NB4 (cell line): ENCODE data around the gene HYAL1.

ENCODE experiments used
- POLR2A ChIP-seq: IDR thresholded peaks from 2 replicates; pipeline ENCODE4 v1.6.1; 2011; ENCODE audit warnings: mild to moderate bottlenecking; ENCODE audit not compliant: insufficient read length; ENCODE audit errors: extremely low read depth
- TF ChIP-seq, protein P1 (sequence below): IDR thresholded peaks from one replicate; pipeline ENCODE4 v1.5.1; 2012; ENCODE audit warnings: low read depth, low read length
- TF ChIP-seq, protein P2 (sequence below): IDR thresholded peaks from 2 replicates; pipeline ENCODE4 v1.6.1; 2011; ENCODE audit warnings: low read depth, low read length

DNA sequence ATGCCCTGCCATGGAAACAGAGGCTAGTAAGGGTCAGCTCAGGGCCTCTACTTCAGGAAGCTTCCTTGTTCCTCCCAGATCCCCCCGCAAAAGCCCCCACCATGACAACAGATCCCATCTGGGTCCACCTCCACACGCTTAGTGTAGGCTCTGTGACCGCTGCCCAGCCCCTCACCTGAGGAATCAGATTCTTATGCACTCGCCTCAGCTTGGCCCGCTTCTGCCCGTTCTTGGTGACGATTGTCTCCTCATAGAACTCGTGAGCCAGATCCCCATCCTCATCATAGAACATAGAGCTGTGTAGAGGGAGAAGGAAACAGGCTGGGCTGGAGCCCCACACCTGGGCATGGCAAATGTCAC is 22.8 kb upstream of the HYAL1 start:
- TF ChIP-seq, protein P1, sequence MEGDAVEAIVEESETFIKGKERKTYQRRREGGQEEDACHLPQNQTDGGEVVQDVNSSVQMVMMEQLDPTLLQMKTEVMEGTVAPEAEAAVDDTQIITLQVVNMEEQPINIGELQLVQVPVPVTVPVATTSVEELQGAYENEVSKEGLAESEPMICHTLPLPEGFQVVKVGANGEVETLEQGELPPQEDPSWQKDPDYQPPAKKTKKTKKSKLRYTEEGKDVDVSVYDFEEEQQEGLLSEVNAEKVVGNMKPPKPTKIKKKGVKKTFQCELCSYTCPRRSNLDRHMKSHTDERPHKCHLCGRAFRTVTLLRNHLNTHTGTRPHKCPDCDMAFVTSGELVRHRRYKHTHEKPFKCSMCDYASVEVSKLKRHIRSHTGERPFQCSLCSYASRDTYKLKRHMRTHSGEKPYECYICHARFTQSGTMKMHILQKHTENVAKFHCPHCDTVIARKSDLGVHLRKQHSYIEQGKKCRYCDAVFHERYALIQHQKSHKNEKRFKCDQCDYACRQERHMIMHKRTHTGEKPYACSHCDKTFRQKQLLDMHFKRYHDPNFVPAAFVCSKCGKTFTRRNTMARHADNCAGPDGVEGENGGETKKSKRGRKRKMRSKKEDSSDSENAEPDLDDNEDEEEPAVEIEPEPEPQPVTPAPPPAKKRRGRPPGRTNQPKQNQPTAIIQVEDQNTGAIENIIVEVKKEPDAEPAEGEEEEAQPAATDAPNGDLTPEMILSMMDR: no peak
- TF ChIP-seq POLR2A: no peak
- TF ChIP-seq, protein P2, sequence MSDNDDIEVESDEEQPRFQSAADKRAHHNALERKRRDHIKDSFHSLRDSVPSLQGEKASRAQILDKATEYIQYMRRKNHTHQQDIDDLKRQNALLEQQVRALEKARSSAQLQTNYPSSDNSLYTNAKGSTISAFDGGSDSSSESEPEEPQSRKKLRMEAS: no peak
